Mesenchymal stem cell (in vitro differentiated cells and primary cell): ENCODE results near the gene KRR1.
A peak's percentile ranks its signal among the peaks of the same experiment; 100 is the strongest.

Source experiments
- DNase-seq: peaks from one replicate; pipeline ENCODE4 v3.0.0-alpha.2; 2013
- H2AFZ ChIP-seq: one replicate; pipeline ENCODE4 v1.6.1; 2013; ENCODE audit warnings: low read depth, mild to moderate bottlenecking, control low read depth, inconsistent platforms, low read length, moderate library complexity
- H2AK5ac ChIP-seq: 2 replicates; pipeline ENCODE4 v1.6.1; 2013; ENCODE audit warnings: low read length, moderate library complexity, mild to moderate bottlenecking, inconsistent platforms; ENCODE audit not compliant: severe bottlenecking
- H2BK120ac ChIP-seq: one replicate; pipeline ENCODE4 v1.6.1; 2013; ENCODE audit warnings: low read depth, mild to moderate bottlenecking, inconsistent platforms, low read length, moderate library complexity
- H2BK12ac ChIP-seq, 2 experiments: one replicate each; pipeline ENCODE4 v1.6.1; 2013; ENCODE audit warnings: inconsistent platforms in 2 of 2, low read length in 2 of 2, mild to moderate bottlenecking in 2 of 2, moderate library complexity in 2 of 2, control low read depth in 1 of 2
- H2BK15ac ChIP-seq: one replicate; pipeline ENCODE4 v1.6.1; 2013; ENCODE audit warnings: mild to moderate bottlenecking, low read depth, inconsistent platforms; ENCODE audit not compliant: poor library complexity, severe bottlenecking
- H2BK5ac ChIP-seq: 2 replicates; pipeline ENCODE4 v1.6.1; 2013; ENCODE audit warnings: low read depth, mild to moderate bottlenecking, low read length, control low read depth, inconsistent platforms; ENCODE audit not compliant: poor library complexity, severe bottlenecking
- H3K14ac ChIP-seq, 2 experiments: one replicate each; pipeline ENCODE4 v1.6.1; 2013; ENCODE audit warnings: inconsistent platforms in 2 of 2, low read length in 2 of 2, control low read depth in 1 of 2, mild to moderate bottlenecking in 1 of 2, moderate library complexity in 1 of 2
- H3K18ac ChIP-seq, 2 experiments: one replicate each; pipeline ENCODE4 v1.6.1; 2013; ENCODE audit warnings: inconsistent platforms in 2 of 2, low read length in 2 of 2, control low read depth in 1 of 2, low read depth in 1 of 2, mild to moderate bottlenecking in 1 of 2
- H3K23ac ChIP-seq, 2 experiments: one replicate each; pipeline ENCODE4 v1.6.1; 2013; ENCODE audit warnings: inconsistent platforms in 2 of 2, low read length in 2 of 2, mild to moderate bottlenecking in 2 of 2, moderate library complexity in 2 of 2, control low read depth in 1 of 2
- H3K27ac ChIP-seq: 2 replicates; pipeline ENCODE4 v1.5.1; 2013; ENCODE audit warnings: mild to moderate bottlenecking, moderate library complexity, low read length, control low read depth, inconsistent platforms; ENCODE audit not compliant: poor library complexity, severe bottlenecking
- H3K27me3 ChIP-seq, 2 experiments: 2 replicates each; pipeline versions ENCODE4 v1.6.1 to v1.7.0; 2013; ENCODE audit warnings: low read length in 2 of 2, mild to moderate bottlenecking in 2 of 2, moderate library complexity in 2 of 2, control low read depth in 1 of 2, inconsistent platforms in 1 of 2; ENCODE audit not compliant: control insufficient read depth in 1 of 2, insufficient read depth in 1 of 2
- H3K36me3 ChIP-seq, 2 experiments: 2 replicates each; pipeline versions ENCODE4 v1.6.1 to v1.7.0; 2013; ENCODE audit warnings: low read length in 2 of 2, control low read depth in 1 of 2, inconsistent platforms in 1 of 2, low read depth in 1 of 2, mild to moderate bottlenecking in 1 of 2; ENCODE audit not compliant: insufficient read depth in 2 of 2, control insufficient read depth in 1 of 2
- H3K4ac ChIP-seq, 2 experiments: one replicate each; pipeline ENCODE4 v1.6.1; 2013; ENCODE audit warnings: inconsistent platforms in 2 of 2, low read length in 2 of 2, mild to moderate bottlenecking in 2 of 2, moderate library complexity in 2 of 2, control low read depth in 1 of 2, low read depth in 1 of 2
- H3K4me1 ChIP-seq: 2 replicates; pipeline ENCODE4 v1.6.1; 2013; ENCODE audit warnings: low read depth, low read length, control low read depth; ENCODE audit not compliant: control insufficient read depth, insufficient read depth
- H3K4me2 ChIP-seq: 2 replicates; pipeline ENCODE4 v1.6.1; 2013; ENCODE audit warnings: low read length, mild to moderate bottlenecking, inconsistent platforms; ENCODE audit not compliant: poor library complexity, severe bottlenecking
- H3K4me3 ChIP-seq, 2 experiments: 2 replicates each; pipeline versions ENCODE4 v1.5.1 to v1.7.0; 2013; ENCODE audit warnings: low read length in 2 of 2, mild to moderate bottlenecking in 2 of 2, control low read depth in 1 of 2, low read depth in 1 of 2; ENCODE audit not compliant: insufficient read depth in 1 of 2
- H3K79me1 ChIP-seq: replicated peaks from 2 replicates; pipeline ENCODE4 v1.6.1; 2013; ENCODE audit warnings: mild to moderate bottlenecking, control low read depth, low read length, inconsistent platforms; ENCODE audit not compliant: poor library complexity, severe bottlenecking
- H3K9ac ChIP-seq: 2 replicates; pipeline ENCODE4 v1.7.0; 2013; ENCODE audit warnings: mild to moderate bottlenecking, low read length, moderate library complexity
- H3K9me3 ChIP-seq: 2 replicates; pipeline ENCODE4 v1.7.0; 2013; ENCODE audit warnings: mild to moderate bottlenecking, low read length; ENCODE audit not compliant: control insufficient read depth
- H4K8ac ChIP-seq: one replicate; pipeline ENCODE4 v1.6.1; 2013; ENCODE audit warnings: inconsistent platforms, mild to moderate bottlenecking, low read length, moderate library complexity
- H4K91ac ChIP-seq: one replicate; pipeline ENCODE4 v1.6.1; 2013; ENCODE audit warnings: mild to moderate bottlenecking, low read length, inconsistent platforms
- WGBS: methylation state at CpG from one replicate; pipeline ENCODE4 v1.1.7; 2013; ENCODE audit warnings: mixed read lengths; 5-methylcytosine and 5-hydroxymethylcytosine counted together

KRR1 gene

GRCh38 chr12:75509621-75510020, 1.8 kb downstream of the KRR1 start:
- H3K18ac ChIP-seq, result no peak overlapping the region
- no peak overlapping the region for H3K14ac ChIP-seq
- no peaks in the 10 kb centered on the region for H3K79me1 ChIP-seq
- H3K4me1 ChIP-seq, result peaks cover 2% of the 10 kb centered on the region
- peak overlapping the region; percentile 98 for H3K9ac ChIP-seq
- 68% methylated on average over 4 of the region's 4 CpGs for WGBS
- H2AK5ac ChIP-seq, result no peak overlapping the region
- H2BK120ac ChIP-seq, result no peak overlapping the region
- H4K8ac ChIP-seq, result no peak overlapping the region
- peaks cover 0 to 22% of the 10 kb centered on the region in 2 experiments for H3K36me3 ChIP-seq
- H3K4ac ChIP-seq, result no peak overlapping the region
- no peak overlapping the region for H2BK12ac ChIP-seq
- DNase-seq, result no peak
- no peak overlapping the region for H3K27ac ChIP-seq
- H3K27me3 ChIP-seq, result no peaks in the 10 kb centered on the region
- H3K9me3 ChIP-seq, result no peaks in the 10 kb centered on the region
- no peak overlapping the region for H2BK5ac ChIP-seq
- peak overlapping the region; percentile 55 for H3K4me2 ChIP-seq
- no peak overlapping the region for H2AFZ ChIP-seq
- no peak overlapping the region for H4K91ac ChIP-seq
- H3K23ac ChIP-seq, result no peak overlapping the region
- H3K4me3 ChIP-seq, result peak overlapping the region in 1 of 2 experiments; percentile 97
- no peak overlapping the region for H2BK15ac ChIP-seq

GRCh38 chr12:75508159-75508558, 3.2 kb downstream of the KRR1 start:
- H3K4me1 ChIP-seq, result peaks cover 2% of the 10 kb centered on the region
- no peak overlapping the region for H2AFZ ChIP-seq
- H2BK12ac ChIP-seq, result no peak overlapping the region
- H3K9me3 ChIP-seq, result no peaks in the 10 kb centered on the region
- no peaks in the 10 kb centered on the region for H3K79me1 ChIP-seq
- WGBS, result 98% methylated on average over 2 of the region's 2 CpGs
- no peak overlapping the region for H4K8ac ChIP-seq
- H2BK120ac ChIP-seq, result no peak overlapping the region
- H3K4me3 ChIP-seq, result peak overlapping the region in 1 of 2 experiments; percentile 10
- H3K27me3 ChIP-seq, result no peaks in the 10 kb centered on the region
- H3K18ac ChIP-seq, result no peak overlapping the region
- no peak overlapping the region for H3K14ac ChIP-seq
- H4K91ac ChIP-seq, result no peak overlapping the region
- H3K9ac ChIP-seq, result peak overlapping the region; percentile 98
- no peak overlapping the region for H3K23ac ChIP-seq
- H3K4me2 ChIP-seq, result no peak overlapping the region
- H2AK5ac ChIP-seq, result no peak overlapping the region
- H2BK5ac ChIP-seq, result no peak overlapping the region
- no peak overlapping the region for H3K27ac ChIP-seq
- no peak overlapping the region for H3K4ac ChIP-seq
- no peak for DNase-seq
- H2BK15ac ChIP-seq, result no peak overlapping the region
- H3K36me3 ChIP-seq, result peaks cover 0 to 36% of the 10 kb centered on the region in 2 experiments

- peaks cover 2% of the 10 kb centered on the region for H3K4me1 ChIP-seq
- no peak overlapping the region for H3K14ac ChIP-seq
- no peak overlapping the region for H2BK120ac ChIP-seq
- peaks cover 0 to 47% of the 10 kb centered on the region in 2 experiments for H3K36me3 ChIP-seq
- H2BK5ac ChIP-seq, result no peak overlapping the region
- no peaks in the 10 kb centered on the region for H3K27me3 ChIP-seq
- H3K18ac ChIP-seq, result no peak overlapping the region
- no peak overlapping the region for H3K4ac ChIP-seq
- no peak overlapping the region for H2BK15ac ChIP-seq
- WGBS, result 100% methylated on average over 1 of the region's 2 CpGs
- H4K8ac ChIP-seq, result no peak overlapping the region
- no peak overlapping the region for H4K91ac ChIP-seq
- no peak overlapping the region for H3K23ac ChIP-seq
- H3K9ac ChIP-seq, result peak overlapping the region; percentile 98
- no peak overlapping the region for H2BK12ac ChIP-seq
- no peak overlapping the region for H3K4me2 ChIP-seq
- H3K4me3 ChIP-seq, result no peak overlapping the region
- no peak for DNase-seq
- no peaks in the 10 kb centered on the region for H3K9me3 ChIP-seq
- no peak overlapping the region for H2AFZ ChIP-seq
- no peak overlapping the region for H3K27ac ChIP-seq
- peaks cover 2% of the 10 kb centered on the region for H3K79me1 ChIP-seq
- H2AK5ac ChIP-seq, result no peak overlapping the region
Measured at GRCh38 chr12:75507086-75507485, 4.3 kb downstream of the KRR1 start.

- H3K9ac ChIP-seq, result peak overlapping the region; percentile 98
- no peak overlapping the region for H3K23ac ChIP-seq
- peak; percentile 56 for DNase-seq
- no peak overlapping the region for H3K4me2 ChIP-seq
- H3K4me3 ChIP-seq, result no peak overlapping the region
- H3K36me3 ChIP-seq, result peaks cover 0 to 60% of the 10 kb centered on the region in 2 experiments
- no peaks in the 10 kb centered on the region for H3K9me3 ChIP-seq
- no peak overlapping the region for H2BK120ac ChIP-seq
- WGBS, result 93% methylated on average over 2 of the region's 2 CpGs
- H3K79me1 ChIP-seq, result peaks cover 4% of the 10 kb centered on the region
- no peak overlapping the region for H2BK12ac ChIP-seq
- no peak overlapping the region for H3K18ac ChIP-seq
- H3K27me3 ChIP-seq, result no peaks in the 10 kb centered on the region
- H2AK5ac ChIP-seq, result no peak overlapping the region
- no peak overlapping the region for H2AFZ ChIP-seq
- H3K4me1 ChIP-seq, result peaks cover 2% of the 10 kb centered on the region
- H4K8ac ChIP-seq, result no peak overlapping the region
- no peak overlapping the region for H3K4ac ChIP-seq
- H3K27ac ChIP-seq, result no peak overlapping the region
- H4K91ac ChIP-seq, result no peak overlapping the region
- no peak overlapping the region for H3K14ac ChIP-seq
- H2BK15ac ChIP-seq, result no peak overlapping the region
- no peak overlapping the region for H2BK5ac ChIP-seq
Measured at GRCh38 chr12:75505706-75506312, 5.6 kb downstream of the KRR1 start.
